ENCODE results near the gene UBE2D2. TPM values are rescaled to one million over a fixed set of nuclear protein-coding genes. Genes with fewer than 3 reads are reported as not detected.
A peak's percentile ranks its signal among the peaks of the same experiment; 100 is the strongest.

Gene UBE2D2
- total RNA-seq, 4 donors from 2014 or later: 98.5 to 199 (median 131) TPM

DNA sequence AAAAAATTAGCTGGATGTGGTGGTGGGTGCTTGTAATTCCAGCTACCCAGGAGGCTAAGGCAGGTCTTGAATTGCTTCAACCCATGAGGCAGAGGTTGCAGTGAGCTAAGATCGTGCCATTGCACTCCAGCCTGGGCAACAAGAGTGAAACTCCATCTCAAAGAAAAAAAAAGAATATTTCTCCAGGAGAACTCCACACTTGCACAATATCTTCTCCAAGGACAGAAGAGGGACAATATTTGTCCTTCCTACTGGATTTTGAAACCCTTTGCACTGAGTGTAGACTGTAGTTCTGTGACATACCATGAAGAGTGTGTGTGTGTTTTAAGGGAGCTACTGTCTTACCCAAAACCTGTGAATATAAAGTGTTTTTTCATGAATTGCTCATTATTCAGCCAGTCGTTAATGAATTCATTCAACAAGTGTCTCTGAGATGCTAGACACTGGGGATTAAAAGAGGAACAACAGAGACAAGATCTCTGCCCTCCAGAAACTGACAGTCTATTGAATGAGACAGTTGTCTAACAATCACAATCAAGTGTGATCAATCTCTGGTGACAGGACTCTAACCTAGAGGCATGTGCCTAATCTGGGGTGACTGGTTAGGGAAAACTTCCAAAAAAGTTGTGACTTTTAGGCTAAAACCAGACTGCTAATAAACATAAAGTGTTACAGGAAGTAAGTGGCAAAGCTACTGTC lies 9.8 kb upstream of the UBE2D2 start:
- peaks cover 0 to 7% of the 10 kb centered on the region in 2 donors for H3K4me1 ChIP-seq
- no peak for TF ChIP-seq POLR2A (IDR thresholded peaks at IDR 0.05)
- TF ChIP-seq, protein P1, sequence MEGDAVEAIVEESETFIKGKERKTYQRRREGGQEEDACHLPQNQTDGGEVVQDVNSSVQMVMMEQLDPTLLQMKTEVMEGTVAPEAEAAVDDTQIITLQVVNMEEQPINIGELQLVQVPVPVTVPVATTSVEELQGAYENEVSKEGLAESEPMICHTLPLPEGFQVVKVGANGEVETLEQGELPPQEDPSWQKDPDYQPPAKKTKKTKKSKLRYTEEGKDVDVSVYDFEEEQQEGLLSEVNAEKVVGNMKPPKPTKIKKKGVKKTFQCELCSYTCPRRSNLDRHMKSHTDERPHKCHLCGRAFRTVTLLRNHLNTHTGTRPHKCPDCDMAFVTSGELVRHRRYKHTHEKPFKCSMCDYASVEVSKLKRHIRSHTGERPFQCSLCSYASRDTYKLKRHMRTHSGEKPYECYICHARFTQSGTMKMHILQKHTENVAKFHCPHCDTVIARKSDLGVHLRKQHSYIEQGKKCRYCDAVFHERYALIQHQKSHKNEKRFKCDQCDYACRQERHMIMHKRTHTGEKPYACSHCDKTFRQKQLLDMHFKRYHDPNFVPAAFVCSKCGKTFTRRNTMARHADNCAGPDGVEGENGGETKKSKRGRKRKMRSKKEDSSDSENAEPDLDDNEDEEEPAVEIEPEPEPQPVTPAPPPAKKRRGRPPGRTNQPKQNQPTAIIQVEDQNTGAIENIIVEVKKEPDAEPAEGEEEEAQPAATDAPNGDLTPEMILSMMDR (IDR thresholded peaks at IDR 0.05 in 4 of 5, conservative IDR thresholded peaks at IDR 0.05 in 1 of 5): no peak
- in situ Hi-C loops (cut with MboI; ENCODE audit: low sequenced_read_pairs in 4 of 4): no loop called here
- H3K9me3 ChIP-seq: no peaks in the 10 kb centered on the region
- no peak overlapping the region for H3K4me3 ChIP-seq
- intact Hi-C loops (cut with DNase I; ENCODE audit: low total_unique reads): no loop called here
- DNase-seq (no peak), ATAC-seq (no peak)
- H3K27me3 ChIP-seq: no peaks in the 10 kb centered on the region
- no peaks in the 10 kb centered on the region for H3K36me3 ChIP-seq
- H3K27ac ChIP-seq: no peak overlapping the region

DNA sequence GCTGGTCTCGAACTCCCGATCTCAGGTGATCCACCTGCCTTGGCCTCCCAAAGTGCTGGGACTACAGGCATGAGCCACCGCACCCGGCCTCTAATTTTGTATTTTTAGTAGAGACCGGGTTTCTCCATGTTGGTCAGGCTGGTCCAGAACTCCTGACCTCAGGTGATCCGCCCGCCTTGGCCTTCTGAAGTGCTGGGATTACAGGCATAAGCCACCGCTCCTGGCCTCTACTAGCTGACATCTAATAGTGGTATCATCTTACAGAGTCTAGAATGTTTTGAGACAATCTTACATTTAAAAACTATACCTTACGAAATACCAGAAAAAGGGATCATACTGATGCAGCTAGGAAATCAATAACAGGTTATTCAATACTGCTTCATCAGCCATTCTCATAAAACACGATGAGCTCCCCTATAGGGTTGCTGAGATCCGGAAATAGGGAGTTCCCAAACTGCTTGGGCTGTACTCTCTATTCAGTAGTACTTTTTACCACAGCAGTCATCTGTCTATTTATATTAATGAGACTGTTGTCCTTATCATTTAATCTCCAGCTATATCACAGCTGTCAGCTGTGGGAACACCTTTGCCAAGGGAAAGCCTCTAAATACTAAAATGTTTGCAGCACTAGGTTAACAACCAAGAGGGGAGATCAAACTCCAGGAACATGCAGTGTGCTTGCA lies 8.1 kb upstream of the UBE2D2 start:
- Histone ChIP-seq H3K27ac (peak overlapping the region in 3 of 4 donors; percentile 21 to 54 (median 40)), H3K9me3 (no peaks in the 10 kb centered on the region), H3K4me1 (peaks cover 0 to 7% of the 10 kb centered on the region in 2 donors), H3K4me3 (no peak overlapping the region), H3K27me3 (no peaks in the 10 kb centered on the region), H3K36me3 (no peaks in the 10 kb centered on the region)
- ATAC-seq: peak; percentile 27 to 68
- no peak for DNase-seq
- in situ Hi-C loops (cut with MboI; ENCODE audit: low sequenced_read_pairs in 4 of 4) (no loop called here), intact Hi-C loops (cut with DNase I; ENCODE audit: low total_unique reads) (no loop called here)
- TF ChIP-seq, protein P1 (IDR thresholded peaks at IDR 0.05 in 4 of 5, conservative IDR thresholded peaks at IDR 0.05 in 1 of 5): no peak
- no peak for TF ChIP-seq POLR2A (IDR thresholded peaks at IDR 0.05)

DNA sequence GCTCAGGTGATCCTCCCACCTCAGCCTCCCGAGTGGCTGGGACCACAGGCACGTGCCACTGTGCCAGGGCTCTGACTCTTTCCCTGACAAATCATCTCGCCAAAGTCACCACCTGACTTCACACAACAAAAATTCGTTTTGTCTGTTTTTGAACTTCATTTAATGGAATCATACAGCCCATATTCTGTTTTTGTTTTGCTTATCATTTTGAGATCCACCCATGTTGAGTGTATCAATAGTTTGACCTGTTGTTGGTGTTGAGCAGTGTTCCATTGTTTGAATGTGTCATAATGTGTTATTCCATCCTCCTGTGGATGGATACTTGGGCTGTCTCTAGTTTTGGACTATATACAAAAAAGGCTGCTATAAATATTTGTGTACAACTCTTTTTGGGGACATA lies 6.9 kb upstream of the UBE2D2 start:
- H3K4me1 ChIP-seq: peaks cover 0 to 7% of the 10 kb centered on the region in 2 donors
- no peaks in the 10 kb centered on the region for H3K27me3 ChIP-seq
- DNase-seq (no peak), ATAC-seq (no peak)
- H3K27ac ChIP-seq: no peak overlapping the region
- intact Hi-C loops (cut with DNase I; ENCODE audit: low total_unique reads): no loop called here
- no peaks in the 10 kb centered on the region for H3K9me3 ChIP-seq
- H3K4me3 ChIP-seq: no peak overlapping the region
- in situ Hi-C loops (cut with MboI; ENCODE audit: low sequenced_read_pairs in 4 of 4): no loop called here
- H3K36me3 ChIP-seq: no peaks in the 10 kb centered on the region
- TF ChIP-seq, protein P1 (IDR thresholded peaks at IDR 0.05 in 4 of 5, conservative IDR thresholded peaks at IDR 0.05 in 1 of 5): no peak
- TF ChIP-seq POLR2A (IDR thresholded peaks at IDR 0.05): no peak

DNA sequence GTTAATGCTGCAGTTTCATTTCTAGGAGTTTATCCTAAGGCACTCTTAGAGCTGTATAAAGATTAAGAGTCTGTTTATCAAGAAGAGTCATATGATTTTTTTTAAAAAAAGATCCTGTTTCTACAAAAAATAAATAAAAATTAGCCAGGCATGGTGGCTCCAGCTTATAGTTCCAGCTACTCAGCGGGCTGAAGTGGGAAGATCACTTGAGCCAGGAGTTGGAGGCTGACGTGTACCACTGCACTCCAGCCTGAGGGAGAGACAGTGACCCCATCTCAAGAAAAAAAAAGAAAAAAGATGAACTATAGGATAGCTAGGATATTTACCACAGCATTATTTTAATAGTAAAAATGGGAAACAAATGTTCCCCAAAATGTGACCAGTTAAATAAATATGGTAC lies 3.3 kb upstream of the UBE2D2 start:
- DNase-seq (no peak), ATAC-seq (no peak)
- Histone ChIP-seq H3K4me1 (peaks cover 10 to 13% of the 10 kb centered on the region in 2 donors), H3K36me3 (no peaks in the 10 kb centered on the region), H3K27ac (no peak overlapping the region), H3K4me3 (no peak overlapping the region), H3K9me3 (no peaks in the 10 kb centered on the region), H3K27me3 (no peaks in the 10 kb centered on the region)
- no peak for TF ChIP-seq POLR2A (IDR thresholded peaks at IDR 0.05)
- TF ChIP-seq, protein P1 (IDR thresholded peaks at IDR 0.05 in 4 of 5, conservative IDR thresholded peaks at IDR 0.05 in 1 of 5): no peak
- intact Hi-C loops (cut with DNase I; ENCODE audit: low total_unique reads) (no loop called here), in situ Hi-C loops (cut with MboI; ENCODE audit: low sequenced_read_pairs in 4 of 4) (no loop called here)

All from gastrocnemius medialis (tissue), 4 donors.